ELF-1 (cell line): ENCODE data around the gene PTP4A1.
"Not testable (repeated sequence)": the region's sequence is repeated elsewhere in the genome, so short reads cannot be mapped to it uniquely, and the experiment has no call there.

Experiments
- DNase-seq: peaks from one replicate; pipeline ENCODE4 v3.0.0-alpha.2; 2016; ENCODE audit warnings: low read depth, low spot score

Gene PTP4A1

DNA sequence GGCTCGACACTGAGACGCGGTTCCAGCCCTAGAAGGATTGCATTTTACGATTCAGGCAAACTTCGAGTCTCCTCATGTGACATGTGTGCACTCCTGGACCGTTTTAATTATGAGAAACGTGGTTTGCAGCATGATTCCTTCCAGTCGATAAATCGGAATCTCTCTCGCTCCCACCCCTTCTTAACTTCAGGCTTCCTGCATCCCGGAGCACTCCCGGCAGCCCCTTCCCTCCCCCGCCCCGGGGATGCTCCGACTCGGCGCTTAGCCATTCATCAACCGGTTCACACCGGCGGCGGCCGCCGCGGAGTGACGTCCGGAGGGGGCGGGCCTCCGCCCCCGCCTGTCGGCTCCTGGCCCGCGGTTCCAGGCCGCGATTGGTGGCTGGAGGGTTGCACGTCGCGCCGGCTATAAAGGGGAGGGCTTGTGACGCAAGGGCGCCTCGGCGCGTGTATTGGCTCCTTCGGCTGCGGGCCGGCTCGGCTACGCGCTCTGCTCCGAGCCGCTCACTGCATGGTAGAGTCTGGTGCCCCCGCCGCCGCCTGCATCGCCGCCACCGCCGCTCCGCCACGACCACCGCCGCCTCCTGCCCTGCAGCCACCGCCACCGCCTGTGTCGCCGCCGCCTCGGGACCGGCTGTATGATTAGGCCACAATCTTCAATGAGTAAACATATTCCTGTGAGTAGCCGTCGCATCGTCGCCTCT lies at the start of gene PTP4A1, which contains the start of gene LOC128125822:
TSS of gene PTP4A1 (plus strand) at position 437 of the 703 bp plus-strand sequence. CDS start 4,401 bp downstream, outside the sequence.
TSS of gene LOC128125822 (plus strand) at position 437 of the 703 bp plus-strand sequence.
- peak; percentile 99 for DNase-seq

GRCh38 chr6:63522911-63523287 lies 49.4 kb upstream of the PTP4A1 start:
- DNase-seq = not testable (repeated sequence)

DNA sequence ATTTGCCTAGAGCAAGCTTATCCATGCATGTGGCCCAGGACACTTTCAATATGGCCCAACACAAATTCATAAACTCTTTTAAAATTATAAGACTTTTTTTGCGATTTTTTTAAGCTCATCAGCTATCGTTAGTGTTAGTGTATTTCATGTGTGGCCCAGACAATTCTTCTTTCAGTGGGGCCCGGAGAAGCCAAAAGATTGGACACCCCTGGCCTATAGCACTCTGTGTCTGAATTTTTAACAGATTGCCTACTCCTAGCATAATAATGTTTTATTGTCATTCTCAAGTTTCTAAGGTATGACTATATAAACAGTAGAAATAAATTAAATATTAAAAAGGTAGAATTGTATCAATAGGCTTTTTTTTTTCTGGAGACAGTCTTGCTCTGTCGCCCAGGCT lies 48.6 kb upstream of the PTP4A1 start:
- no peak for DNase-seq

- no peak for DNase-seq
These were observed 46.9 kb upstream of the PTP4A1 start for GRCh38 chr6:63525186-63525878.

DNA sequence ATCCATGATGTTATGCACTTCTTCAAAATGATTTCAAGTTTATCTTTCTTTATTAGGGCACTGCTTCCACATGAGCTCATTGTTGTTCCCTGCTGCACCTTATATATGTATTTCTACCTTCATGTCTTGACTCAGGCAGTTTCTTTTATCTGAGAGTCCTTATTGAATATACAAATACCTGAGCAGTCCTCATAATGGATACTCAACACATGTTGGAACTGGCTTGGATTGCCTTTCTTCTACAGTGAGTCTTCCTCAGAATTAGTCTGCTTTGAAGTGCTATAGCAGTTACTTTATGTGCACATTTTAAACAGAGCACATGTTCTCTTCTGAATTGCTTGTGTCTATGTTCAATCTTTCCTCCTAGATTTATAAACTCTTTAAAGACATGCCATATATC lies 45.3 kb upstream of the PTP4A1 start:
- no peak for DNase-seq

DNA sequence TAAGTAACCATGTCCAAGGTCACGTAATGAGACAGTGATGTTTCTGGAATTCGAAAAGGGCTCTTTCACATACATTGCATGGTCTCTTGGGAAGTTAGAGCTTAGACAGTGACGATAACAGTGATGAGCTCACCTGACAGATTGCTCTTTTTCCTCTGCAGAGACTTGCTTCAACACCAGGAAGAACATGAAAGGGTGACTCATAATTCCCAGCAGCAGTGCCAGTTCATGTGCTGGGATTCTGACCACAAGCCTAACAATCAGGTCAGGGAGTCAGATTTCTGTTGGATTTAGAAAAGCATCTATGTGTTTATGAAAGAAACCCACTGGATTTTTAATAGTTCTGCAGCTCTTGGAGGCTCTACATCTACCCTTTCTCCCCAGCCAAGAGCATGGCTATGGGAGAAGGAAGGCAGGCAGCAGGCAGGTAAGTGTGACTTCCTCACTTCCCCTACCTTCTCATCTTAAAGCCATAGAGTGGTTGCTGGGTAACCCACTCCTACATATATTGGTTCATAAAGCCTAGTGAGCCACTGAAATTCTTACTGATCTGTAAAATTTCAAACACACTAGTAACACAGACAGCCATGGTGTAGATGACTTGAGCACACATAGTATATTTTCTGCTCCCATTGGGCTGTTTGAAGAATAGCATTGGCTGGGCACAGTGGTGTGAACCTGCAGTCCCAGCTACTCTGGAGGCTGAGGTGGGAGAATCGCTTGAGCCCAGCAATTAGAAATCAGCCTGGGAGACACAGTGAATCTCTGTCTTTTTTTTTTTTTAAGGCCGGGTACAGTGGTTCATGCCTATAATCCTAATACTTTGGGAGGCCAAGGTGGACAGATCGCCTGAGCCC lies 44.4 kb upstream of the PTP4A1 start:
- DNase-seq = peak; percentile 34

- DNase-seq = no peak
These were observed 42.8 kb upstream of the PTP4A1 start for GRCh38 chr6:63529498-63529897.

DNA sequence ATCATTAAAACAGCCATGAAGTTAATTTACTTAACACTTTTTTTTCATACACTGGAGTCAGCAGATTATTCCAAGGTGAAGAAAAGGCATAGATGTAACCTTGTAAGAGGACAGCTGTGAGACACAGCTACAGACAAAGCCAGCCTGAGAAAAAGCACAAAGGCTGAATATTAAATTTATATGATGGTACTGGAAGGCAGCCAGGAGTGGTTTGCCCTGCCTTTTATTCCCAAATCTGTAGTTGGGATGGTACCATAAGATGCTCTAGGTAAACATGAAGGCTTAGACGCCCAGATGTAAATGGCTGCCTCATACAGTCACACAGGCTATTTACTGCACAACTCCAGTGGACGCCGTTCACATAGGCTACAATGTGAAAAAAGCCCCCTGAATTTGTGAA lies 42.1 kb upstream of the PTP4A1 start:
- no peak for DNase-seq

DNA sequence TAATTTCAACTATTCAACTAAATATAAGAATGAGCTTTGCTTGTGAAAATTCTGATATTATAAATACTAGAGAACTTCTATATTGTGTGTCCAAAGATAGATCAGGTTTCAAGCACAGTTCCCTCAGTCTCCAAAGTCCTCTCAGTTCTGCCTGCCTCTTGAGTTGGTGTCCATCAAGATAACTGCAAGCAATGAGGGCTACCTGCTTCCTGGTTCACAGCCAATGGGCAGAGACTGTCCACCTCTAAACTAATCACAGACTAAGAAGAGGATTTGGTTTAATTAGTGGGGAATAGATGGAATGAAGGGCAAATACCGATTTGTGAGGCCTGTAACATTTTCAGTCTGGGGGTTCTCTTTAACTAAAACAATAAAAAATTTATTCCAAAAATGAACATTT lies 41.3 kb upstream of the PTP4A1 start:
- DNase-seq = no peak

DNA sequence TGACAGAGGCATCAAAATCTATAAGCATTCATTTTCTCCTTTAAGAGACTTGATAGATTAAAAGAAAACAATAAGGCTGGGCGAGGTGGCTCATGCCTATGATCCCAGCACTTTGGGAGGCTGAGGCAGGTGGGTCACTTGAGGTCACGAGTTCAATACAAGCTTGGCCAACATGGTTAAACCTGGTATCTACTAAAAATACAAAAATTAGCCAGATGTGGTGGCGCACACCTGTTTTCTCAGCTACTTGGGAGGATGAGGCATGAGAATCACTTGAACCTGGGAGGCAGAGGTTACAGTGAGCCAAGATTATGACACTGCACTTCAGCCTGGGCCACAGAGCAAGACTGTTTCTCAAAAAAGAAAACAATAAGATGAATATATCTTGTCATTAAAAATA lies 39.3 kb upstream of the PTP4A1 start:
- DNase-seq = no peak

DNA sequence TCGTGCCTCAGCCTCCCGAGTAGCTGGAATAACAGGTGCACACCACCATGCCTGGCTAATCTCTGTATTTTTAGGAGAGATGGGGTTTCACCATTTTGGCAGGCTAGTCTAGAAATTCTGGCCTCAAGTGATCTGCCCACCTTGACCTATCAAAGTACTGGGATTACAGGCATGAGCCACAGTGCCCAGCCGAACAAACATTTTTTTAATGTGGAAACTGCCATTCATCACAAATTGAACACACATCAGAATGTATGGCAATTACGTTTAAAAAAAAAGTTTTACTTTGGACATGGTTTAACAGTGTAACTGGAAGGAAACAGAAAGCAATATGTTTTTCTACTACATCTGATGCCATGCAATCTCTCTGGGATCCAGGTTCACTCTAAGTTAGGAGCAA lies 38.3 kb upstream of the PTP4A1 start:
- DNase-seq = no peak

DNA sequence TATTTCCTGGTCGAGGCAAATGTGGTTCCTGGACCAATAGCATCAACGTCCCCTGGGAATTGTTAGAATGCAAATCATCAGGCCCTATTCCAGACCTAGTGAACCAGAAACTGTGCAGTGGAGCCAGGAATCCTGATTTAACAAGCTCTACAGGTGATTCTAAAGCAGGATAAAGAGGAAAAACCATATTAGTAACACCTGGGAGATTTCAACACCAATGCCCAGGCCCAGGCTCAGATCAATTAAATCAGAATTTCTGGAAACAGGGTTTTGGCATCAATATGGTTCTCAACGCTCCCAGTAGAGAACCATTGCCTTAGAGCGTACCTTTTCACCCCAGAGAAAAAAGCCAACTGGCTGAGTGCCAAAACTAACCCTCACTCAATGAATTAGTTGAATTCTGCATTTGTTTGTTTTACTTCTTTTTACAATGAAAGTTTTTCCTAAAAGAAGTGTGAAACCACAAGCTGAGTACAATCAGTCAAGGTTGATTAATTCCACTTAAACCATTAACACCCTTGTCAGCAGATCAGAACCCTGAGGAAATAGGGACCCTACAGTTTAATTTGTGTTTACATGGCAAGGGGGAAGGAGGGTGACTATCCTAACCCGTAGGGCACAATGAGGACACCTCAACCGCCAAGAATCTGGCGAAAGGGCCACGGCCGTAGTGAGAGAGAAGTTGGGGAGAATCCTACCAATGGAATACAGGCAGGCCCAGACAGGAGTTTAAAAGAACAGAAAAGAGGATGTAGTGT lies 34.9 kb upstream of the PTP4A1 start:
- DNase-seq = peak; percentile 21

GRCh38 chr6:63537959-63538300 lies 34.4 kb upstream of the PTP4A1 start:
- DNase-seq = no peak

DNA sequence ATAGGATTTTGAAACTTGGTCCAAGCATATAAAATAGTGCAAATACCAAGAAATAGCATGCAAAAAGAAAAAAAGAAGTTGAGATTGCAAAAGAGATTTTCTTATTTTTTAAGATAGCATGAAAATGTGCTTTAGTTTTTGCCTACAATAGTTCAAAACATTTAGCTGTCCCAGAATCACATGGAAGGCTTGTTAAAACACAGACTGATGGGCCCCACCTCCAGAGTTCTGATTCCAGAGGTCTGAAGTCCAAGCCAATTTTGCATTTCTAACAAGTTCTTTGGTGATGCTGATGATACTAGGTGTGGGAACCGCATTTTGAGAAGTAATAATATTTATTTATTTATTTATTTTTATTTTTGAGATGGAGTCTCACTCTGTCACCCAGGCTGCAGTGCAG lies 33.7 kb upstream of the PTP4A1 start:
- no peak for DNase-seq

GRCh38 chr6:63543001-63543400 lies 29.3 kb upstream of the PTP4A1 start:
- no peak for DNase-seq

DNA sequence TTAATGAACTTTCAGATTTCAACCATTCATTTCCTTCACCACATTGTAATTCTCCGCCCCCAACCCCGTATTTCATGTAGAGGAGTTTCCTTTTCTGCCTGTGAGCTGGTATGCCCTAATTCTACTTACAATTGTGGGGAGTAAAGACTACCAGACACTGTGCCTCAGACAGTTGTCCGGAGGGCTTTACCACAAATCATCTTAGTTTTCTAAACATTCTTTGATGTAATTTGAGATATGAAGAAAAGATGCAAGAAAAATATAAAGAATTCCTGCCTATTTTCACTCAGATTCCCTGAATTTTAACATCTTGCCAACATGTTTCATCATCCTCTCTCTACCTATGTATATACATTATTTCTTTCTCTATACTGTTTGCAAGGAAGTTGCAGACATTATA lies 28.3 kb upstream of the PTP4A1 start:
- DNase-seq = no peak

DNA sequence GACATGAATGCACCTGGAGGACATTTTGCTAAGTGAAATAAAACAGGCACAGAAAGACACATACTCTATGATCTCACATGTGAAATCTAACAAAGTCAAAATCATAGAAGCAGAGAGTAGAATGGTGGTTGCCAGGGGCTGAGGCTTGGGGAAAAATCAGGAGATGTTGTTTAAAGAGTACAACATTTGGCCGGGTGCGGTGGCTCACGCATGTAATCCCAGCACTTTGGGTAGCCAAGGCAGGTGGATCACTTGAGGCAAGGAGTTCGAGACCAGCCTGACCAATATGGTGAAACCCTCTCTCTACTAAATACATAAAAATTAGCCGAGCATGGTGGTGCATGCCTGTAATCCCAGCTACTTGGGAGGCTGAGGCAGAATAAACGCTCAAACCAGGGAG lies 26.0 kb upstream of the PTP4A1 start:
- DNase-seq = no peak

DNA sequence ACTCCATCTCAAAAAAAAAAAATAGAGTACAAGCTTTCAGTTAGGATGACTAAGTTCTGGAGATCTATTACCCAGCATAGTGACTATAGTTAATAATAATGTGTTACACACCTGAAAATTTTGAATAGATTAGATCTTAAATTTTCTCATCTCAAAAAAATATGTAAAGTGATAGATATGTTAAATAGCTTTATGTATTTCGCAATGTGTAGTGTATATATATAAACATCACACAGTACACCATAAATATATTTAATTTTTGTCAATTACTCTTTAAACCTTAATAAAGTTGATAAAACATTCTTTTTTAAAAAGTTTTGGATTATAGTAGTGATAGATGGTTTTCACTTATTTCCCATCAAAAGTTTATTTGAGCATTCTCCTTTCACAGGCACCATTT lies 25.6 kb upstream of the PTP4A1 start:
- no peak for DNase-seq

- DNase-seq = no peak
These were observed 23.2 kb upstream of the PTP4A1 start for GRCh38 chr6:63549076-63549475.

DNA sequence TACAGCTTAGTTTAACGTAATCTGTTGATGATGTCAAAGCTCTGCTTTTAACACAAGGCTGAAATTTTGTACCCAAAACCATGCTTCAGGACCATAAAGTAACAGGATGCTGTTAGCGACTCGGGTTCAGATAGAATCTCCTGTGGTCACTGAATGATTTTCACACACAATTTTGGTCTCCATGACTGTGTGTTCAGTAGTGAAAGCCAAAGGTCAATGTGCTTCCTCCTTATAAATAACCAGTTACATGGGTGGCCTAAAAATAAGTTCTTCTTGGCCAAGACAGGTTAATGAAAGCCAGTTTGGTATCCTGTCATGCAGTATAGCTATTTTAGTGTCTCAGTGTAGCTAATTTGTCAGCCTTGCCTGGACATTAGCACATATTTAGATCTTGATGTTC lies 19.1 kb upstream of the PTP4A1 start:
- DNase-seq = no peak

DNA sequence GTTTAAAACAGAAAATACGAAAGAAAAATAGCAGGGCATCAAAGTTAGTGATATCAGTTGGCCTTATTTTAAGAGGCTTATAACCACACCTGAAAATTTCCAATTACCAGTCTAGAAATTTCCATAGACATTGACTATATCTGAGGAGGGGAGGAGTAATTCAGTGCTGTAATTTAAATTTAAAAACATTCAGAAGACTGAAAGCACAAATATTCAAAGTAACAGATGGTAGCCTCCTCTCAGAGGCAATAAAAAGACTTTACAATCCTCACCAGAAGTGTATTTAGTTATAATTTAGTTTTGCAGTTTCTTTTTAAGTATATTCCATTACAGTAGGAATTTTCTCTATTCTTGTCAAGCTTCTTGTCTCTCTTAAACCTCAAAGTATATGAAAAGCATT lies 18.4 kb upstream of the PTP4A1 start:
- DNase-seq = no peak

DNA sequence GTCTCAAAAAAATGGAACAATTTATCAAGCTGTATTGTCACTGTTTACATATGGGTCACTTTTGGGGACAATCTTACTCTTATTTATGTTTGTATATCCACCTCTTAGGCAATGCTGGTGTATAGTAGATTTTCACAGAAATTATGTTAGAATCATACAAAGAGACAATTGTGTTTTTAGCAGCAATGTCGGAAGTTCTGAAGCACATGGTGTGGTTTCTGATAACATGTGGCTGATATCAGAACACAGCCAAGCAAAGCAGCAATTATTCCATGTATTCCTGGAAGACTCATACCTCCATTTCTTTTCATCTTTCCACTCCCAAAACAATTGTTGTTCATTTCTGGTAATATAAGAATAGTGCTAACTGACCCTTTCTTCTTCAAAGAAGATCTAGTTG lies 17.5 kb upstream of the PTP4A1 start:
- no peak for DNase-seq
